GM18520 (cell line): ENCODE data around the gene MECP2.

Experiments
- ATAC-seq: cut with Tn5 transposase; IDR thresholded peaks from one replicate; pipeline ENCODE4 v1.9.1; 2021; ENCODE audit not compliant: unreplicated experiment

MECP2 gene

GRCh38 chrX:153972368-153973126 is 125.0 kb downstream of the MECP2 start, which contains the start of gene TMEM187:
Gene TMEM187 (plus strand): TSS chrX:153972754. CDS start chrX:153982063, 9,309 bp downstream.
- ATAC-seq = peak; percentile 39
